HPDE6-E6E7 (cell line): ENCODE measurements around the gene OPN1SW.

Experiments used
- DNase-seq: peaks from one replicate; pipeline ENCODE4 v3.0.0; 2011; ENCODE audit warnings: missing footprints; ENCODE audit errors: extremely low spot score

OPN1SW gene

GRCh38 chr7:128775744-128776474, at the start of gene OPN1SW:
OPN1SW (minus strand) TSS chr7:128775794; CDS start chr7:128775781, 13 bp downstream.
- no peak for DNase-seq

- DNase-seq, result no peak
Measured at GRCh38 chr7:128821724-128822123, 46.1 kb upstream of the OPN1SW start.

- no peak for DNase-seq
Measured at GRCh38 chr7:128818694-128819093, 43.1 kb upstream of the OPN1SW start.

GRCh38 chr7:128815289-128815942, 39.8 kb upstream of the OPN1SW start:
- no peak for DNase-seq

GRCh38 chr7:128814499-128814898, 38.9 kb upstream of the OPN1SW start:
- no peak for DNase-seq

DNA sequence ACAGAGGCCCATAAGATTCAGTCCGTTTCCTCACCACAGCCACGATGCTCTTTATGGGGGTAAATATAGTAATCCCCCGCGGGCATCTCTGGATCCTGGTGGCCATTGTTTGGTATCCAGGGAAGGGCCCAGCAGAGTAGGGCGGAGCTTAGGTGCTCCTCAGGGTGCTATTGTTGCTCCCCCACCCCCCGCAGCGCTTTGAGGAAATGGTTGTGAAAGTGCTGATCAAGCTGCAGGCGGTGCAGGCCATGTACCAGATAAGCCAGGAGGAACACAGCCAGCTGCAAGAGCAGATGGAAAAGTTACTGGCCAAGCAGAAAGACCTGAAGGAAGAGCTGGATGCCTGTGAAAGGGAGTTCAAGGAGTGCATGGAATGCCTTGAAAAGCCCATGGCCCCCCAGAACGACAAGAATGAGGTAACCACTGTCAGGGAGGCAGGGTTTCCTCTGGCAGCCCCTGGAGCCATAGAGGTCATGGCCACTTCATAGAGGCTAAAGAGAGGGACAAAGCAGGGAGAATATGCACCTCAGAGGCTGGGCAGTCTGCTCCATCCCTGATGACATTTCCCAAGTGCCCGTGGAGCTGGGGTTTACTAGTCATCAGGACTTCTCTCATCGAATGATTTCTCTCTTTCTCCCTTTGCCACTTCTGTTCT, 37.0 kb upstream of the OPN1SW start:
- no peak for DNase-seq

- no peak for DNase-seq
Measured at GRCh38 chr7:128811631-128812430, 36.2 kb upstream of the OPN1SW start.

DNA sequence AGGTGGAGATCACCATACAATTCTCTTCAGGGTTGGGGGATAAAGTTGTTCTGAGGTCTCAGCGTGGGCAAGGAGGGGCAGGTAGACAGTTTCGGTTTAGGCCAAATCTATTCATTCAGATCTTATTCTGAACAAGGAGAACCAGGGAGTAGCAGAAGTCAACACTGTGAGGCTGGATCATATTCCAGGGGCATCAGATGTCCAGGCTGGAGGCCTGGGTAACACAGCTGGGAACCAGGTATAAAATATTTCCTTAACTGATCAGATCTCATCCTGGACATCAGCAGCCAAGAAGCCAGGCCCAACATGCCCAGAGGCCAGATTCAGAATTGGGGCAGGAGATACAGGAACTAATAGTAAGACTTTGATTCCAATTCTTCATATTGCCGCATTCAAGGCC, 35.4 kb upstream of the OPN1SW start:
- no peak for DNase-seq

DNA sequence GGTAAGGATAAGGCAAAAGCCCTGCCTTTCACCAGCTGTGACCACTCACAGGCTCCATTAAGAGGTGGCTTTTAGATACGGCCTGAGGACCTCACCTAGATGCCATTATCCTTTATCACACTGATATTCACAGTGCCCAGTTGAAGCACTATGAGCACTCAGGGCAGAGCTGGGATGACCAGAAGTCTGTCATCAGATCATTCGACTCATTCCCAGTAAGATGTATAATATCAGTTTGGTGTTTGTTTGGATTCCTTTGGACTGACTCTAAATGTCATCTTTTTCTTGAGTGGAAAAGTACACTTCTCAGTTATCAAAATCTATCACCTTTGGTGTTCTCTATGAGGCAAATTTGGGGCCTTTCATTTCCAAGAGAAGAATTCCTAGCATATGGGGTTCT, 34.9 kb upstream of the OPN1SW start:
- DNase-seq, result no peak

- no peak for DNase-seq
Measured at GRCh38 chr7:128809363-128809762, 33.8 kb upstream of the OPN1SW start.

GRCh38 chr7:128807191-128807590, 31.6 kb upstream of the OPN1SW start:
- no peak for DNase-seq

- DNase-seq, result no peak
Measured at GRCh38 chr7:128805225-128805624, 29.6 kb upstream of the OPN1SW start.

GRCh38 chr7:128804484-128804883, 28.9 kb upstream of the OPN1SW start:
- DNase-seq, result no peak

DNA sequence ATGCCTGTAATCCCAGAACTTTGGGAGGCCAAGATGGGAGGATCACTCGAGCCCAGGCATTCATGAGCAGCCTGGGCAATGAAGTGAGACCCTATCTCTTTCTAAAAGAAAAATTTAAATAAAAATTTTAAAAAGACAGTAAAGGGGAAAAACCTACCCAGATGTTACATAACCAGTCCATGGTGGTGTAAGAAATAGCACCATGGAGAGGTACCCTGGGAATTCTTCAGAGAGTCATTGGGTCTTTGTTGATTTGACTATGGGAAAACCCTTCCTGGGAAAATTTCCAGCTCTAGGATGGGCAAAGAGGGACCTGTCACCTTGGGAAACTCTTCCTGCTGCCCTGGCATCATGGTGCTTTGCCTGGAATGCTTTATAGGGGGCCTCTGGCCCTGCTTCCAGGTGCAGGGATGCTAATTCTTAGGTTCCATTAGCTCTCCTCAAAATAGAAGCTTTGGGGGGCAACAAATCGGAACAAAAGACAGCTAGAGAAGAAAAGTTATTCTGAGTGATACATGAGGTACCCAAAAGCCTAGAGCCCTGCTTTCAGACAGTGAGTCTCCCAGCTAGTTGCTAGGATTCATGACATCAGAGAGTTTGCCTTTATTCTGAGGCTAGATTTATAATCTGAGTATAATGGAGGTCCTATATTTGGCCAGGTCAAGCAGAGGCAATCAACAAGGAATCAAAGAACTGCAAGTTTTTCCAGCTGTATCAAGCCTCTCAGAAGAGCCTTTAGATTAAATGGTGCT, 26.2 kb upstream of the OPN1SW start:
- DNase-seq, result no peak

GRCh38 chr7:128801003-128801402, 25.4 kb upstream of the OPN1SW start:
- DNase-seq, result no peak

DNA sequence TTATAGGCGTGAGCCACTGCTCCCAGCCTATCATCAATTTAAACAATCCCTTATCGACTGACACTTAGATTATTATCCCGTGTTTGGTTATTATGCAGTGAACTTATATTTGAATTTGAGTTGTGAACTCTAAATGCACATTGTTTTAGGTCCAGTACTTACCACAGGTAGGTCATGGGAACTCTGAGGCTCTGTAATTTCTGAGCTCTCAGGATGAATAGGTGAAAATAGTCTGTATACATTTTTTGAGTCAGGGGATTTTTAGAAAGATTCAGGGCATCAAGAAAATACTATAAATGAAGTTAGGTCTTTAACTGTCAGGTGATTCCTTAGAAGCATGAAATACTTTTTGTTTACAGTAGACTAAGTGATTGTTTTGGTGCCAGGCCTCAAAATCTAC, 25.0 kb upstream of the OPN1SW start:
- no peak for DNase-seq

DNA sequence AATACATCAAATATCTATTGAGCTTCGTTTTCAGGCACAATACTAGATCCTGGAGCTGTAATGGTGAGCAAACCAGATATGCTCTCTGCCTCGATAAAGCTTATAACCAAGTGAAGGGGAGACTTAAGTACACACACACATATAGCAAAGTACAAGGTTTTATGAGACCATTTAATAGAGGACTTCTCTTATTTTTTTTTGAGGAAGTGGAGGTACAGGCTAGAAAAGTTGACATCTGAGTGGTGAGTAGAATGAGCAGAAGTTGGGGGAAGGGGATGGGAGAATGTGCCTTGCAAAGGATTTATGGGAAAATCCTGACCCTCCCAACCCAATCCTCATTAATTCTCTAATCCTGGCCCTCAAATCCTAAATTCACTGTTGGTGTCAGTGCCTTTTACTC, 23.9 kb upstream of the OPN1SW start:
- DNase-seq, result no peak

- DNase-seq, result no peak
Measured at GRCh38 chr7:128796327-128796726, 20.7 kb upstream of the OPN1SW start.

- no peak for DNase-seq
Measured at GRCh38 chr7:128795129-128795528, 19.5 kb upstream of the OPN1SW start.

DNA sequence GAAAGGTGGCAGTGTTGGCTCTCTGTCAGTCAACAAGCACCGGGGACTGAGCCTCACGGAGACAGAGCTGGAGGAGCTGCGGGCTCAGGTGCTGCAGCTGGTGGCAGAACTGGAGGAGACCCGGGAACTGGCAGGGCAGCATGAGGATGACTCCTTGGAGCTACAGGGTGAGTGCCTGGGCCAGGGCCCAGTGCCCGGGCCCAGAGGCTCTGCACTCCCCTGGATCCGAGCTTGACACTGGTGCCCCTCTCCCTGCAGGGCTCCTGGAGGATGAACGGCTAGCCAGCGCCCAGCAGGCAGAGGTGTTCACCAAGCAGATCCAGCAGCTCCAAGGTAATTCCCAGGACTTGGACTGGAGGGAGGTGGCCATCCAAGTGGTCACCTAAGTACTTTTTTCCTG, 18.8 kb upstream of the OPN1SW start:
- DNase-seq, result no peak

- no peak for DNase-seq
Measured at GRCh38 chr7:128794020-128794419, 18.4 kb upstream of the OPN1SW start.

DNA sequence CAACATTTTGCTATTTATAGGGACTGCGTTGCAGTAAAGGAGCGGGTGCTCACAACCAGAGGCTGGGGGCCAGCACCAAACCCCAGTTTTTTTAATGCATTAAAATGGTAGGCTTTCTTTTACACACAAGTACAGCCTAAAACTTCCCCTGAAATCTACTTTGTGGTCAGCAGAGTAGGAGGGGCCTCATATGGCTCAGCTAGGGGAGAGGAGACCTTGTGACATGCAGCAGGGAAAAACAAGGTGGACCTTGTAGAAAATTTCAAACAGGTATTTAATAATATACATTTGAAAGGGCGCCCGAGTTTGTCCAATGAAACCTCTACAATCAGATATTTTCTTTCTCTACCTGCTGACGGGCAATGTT, 17.6 kb upstream of the OPN1SW start:
- no peak for DNase-seq
